ENCODE measurements around the gene SELENOO.

DNA sequence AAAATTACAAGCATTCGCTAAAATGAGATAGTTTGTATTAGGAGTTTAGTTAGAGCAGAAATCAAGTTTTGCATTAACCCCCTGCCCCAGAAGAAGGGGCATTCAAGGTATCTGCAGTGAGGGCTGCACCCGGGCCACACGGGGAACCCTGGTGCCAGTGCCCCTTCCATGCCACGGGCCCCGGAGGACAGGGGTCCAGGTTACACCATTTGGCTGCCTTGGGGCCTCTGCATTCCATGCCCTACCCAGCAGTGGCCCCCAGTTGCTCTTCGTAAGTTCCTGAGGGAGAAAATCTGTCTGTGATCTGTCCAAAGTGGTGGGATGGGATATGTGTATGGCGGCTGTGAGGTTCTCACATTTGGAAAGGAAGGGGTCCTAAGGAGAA, 47.1 kb upstream of the SELENOO start:
- TF ChIP-seq, protein P1, sequence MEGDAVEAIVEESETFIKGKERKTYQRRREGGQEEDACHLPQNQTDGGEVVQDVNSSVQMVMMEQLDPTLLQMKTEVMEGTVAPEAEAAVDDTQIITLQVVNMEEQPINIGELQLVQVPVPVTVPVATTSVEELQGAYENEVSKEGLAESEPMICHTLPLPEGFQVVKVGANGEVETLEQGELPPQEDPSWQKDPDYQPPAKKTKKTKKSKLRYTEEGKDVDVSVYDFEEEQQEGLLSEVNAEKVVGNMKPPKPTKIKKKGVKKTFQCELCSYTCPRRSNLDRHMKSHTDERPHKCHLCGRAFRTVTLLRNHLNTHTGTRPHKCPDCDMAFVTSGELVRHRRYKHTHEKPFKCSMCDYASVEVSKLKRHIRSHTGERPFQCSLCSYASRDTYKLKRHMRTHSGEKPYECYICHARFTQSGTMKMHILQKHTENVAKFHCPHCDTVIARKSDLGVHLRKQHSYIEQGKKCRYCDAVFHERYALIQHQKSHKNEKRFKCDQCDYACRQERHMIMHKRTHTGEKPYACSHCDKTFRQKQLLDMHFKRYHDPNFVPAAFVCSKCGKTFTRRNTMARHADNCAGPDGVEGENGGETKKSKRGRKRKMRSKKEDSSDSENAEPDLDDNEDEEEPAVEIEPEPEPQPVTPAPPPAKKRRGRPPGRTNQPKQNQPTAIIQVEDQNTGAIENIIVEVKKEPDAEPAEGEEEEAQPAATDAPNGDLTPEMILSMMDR (IDR thresholded peaks at IDR 0.05; ENCODE audit: low read depth, low read length, poor library complexity, severe bottlenecking) = no peak
- no peak for TF ChIP-seq EZH2phosphoT487 (IDR thresholded peaks at IDR 0.05; ENCODE audit: borderline replicate concordance, low read length)
